Measurements from ENCODE around the gene SRM.

The SRM gene

DNA sequence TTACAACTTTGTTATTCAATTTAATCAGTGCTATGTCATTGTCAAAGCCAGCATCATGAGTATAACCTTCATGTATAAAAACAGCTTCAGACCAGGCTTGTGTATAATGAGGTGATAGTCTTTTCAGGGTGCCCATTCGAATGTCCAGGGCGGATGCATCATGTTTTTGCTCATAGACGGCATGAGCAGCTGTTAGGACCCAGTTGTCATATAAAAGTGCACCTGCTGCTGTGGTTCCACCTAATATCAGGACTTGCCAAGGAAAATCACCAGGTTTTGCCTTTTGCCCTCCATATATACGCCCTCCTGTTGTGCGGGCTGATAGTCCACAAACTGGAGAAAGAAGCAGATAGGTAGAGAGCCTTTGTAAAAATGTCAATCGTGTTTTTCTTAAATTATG, 32.5 kb downstream of the SRM start (continued):
- TF ChIP-seq ZNF157 (tag by site-specific recombination; IDR thresholded peaks at IDR 0.05): no peak
- TF ChIP-seq GLIS2 (tag by site-specific recombination; IDR thresholded peaks at IDR 0.05): no peak
- TF ChIP-seq KLF1 (tag by site-specific recombination; IDR thresholded peaks at IDR 0.05): no peak
- TF ChIP-seq YY2 (tag by site-specific recombination; IDR thresholded peaks at IDR 0.05): no peak
- TF ChIP-seq, protein P1, sequence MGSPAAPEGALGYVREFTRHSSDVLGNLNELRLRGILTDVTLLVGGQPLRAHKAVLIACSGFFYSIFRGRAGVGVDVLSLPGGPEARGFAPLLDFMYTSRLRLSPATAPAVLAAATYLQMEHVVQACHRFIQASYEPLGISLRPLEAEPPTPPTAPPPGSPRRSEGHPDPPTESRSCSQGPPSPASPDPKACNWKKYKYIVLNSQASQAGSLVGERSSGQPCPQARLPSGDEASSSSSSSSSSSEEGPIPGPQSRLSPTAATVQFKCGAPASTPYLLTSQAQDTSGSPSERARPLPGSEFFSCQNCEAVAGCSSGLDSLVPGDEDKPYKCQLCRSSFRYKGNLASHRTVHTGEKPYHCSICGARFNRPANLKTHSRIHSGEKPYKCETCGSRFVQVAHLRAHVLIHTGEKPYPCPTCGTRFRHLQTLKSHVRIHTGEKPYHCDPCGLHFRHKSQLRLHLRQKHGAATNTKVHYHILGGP (tag by site-specific recombination; IDR thresholded peaks at IDR 0.05): no peak
- TF ChIP-seq, protein P2, sequence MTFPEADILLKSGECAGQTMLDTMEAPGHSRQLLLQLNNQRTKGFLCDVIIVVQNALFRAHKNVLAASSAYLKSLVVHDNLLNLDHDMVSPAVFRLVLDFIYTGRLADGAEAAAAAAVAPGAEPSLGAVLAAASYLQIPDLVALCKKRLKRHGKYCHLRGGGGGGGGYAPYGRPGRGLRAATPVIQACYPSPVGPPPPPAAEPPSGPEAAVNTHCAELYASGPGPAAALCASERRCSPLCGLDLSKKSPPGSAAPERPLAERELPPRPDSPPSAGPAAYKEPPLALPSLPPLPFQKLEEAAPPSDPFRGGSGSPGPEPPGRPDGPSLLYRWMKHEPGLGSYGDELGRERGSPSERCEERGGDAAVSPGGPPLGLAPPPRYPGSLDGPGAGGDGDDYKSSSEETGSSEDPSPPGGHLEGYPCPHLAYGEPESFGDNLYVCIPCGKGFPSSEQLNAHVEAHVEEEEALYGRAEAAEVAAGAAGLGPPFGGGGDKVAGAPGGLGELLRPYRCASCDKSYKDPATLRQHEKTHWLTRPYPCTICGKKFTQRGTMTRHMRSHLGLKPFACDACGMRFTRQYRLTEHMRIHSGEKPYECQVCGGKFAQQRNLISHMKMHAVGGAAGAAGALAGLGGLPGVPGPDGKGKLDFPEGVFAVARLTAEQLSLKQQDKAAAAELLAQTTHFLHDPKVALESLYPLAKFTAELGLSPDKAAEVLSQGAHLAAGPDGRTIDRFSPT (tag by site-specific recombination; IDR thresholded peaks at IDR 0.05): no peak
- no peak for TF ChIP-seq ZNF776 (tag by site-specific recombination; IDR thresholded peaks at IDR 0.05; ENCODE audit: borderline replicate concordance)

DNA sequence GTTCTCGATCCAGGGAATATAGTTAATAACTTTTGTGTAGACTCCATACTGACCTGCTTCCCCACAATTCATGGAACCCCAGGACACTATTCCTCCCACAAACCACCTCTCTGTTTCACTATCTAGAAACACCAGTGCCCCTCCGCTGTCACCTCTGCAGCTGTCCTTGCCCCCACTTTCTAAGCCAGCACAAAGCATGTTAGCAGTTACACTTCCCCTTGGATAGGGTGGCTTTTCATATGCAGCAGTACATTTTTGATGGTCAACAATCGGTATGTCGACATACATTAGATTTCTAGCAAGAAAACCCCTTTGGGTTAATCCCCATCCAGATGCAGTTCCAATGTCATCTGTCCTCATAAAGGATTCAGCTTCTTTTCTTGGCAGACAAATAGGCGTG, 32.9 kb downstream of the SRM start:
- no peaks in the 10 kb centered on the region for H3K4me1 ChIP-seq (ENCODE audit: control insufficient read depth, insufficient read depth, low read length)
- H3K36me3 ChIP-seq (ENCODE audit: control insufficient read depth in 2 of 2, insufficient read depth in 1 of 2, low read length in 2 of 2): peaks cover 16 to 77% of the 10 kb centered on the region in 2 experiments
- H3K27ac ChIP-seq (ENCODE audit: extremely low read depth, low read depth, low read length): no peak overlapping the region
- no peaks in the 10 kb centered on the region for H3K9me3 ChIP-seq (ENCODE audit: control insufficient read depth, insufficient read depth, low read depth, low read length)
- POLR2A ChIA-PET: no interaction called here
- TF ChIP-seq, protein P3, sequence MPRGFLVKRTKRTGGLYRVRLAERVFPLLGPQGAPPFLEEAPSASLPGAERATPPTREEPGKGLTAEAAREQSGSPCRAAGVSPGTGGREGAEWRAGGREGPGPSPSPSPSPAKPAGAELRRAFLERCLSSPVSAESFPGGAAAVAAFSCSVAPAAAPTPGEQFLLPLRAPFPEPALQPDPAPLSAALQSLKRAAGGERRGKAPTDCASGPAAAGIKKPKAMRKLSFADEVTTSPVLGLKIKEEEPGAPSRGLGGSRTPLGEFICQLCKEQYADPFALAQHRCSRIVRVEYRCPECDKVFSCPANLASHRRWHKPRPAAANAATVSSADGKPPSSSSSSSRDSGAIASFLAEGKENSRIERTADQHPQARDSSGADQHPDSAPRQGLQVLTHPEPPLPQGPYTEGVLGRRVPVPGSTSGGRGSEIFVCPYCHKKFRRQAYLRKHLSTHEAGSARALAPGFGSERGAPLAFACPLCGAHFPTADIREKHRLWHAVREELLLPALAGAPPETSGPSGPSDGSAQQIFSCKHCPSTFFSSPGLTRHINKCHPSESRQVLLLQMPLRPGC (tag by site-specific recombination; IDR thresholded peaks at IDR 0.05): no peak
- TF ChIP-seq, protein P4, sequence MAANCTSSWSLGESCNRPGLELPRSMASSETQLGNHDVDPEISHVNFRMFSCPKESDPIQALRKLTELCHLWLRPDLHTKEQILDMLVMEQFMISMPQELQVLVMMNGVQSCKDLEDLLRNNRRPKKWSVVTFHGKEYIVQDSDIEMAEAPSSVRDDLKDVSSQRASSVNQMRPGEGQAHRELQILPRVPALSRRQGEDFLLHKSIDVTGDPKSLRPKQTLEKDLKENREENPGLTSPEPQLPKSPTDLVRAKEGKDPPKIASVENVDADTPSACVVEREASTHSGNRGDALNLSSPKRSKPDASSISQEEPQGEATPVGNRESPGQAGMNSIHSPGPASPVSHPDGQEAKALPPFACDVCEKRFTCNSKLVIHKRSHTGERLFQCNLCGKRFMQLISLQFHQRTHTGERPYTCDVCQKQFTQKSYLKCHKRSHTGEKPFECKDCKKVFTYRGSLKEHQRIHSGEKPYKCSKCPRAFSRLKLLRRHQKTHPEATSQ (tag by site-specific recombination; IDR thresholded peaks at IDR 0.05): no peak
- TF ChIP-seq ZNF114 (tag by site-specific recombination; IDR thresholded peaks at IDR 0.05) (no peak), ZNF155 (tag by site-specific recombination; IDR thresholded peaks at IDR 0.05) (no peak), HOXD13 (CRISPR knock-in tag; IDR thresholded peaks at IDR 0.05; ENCODE audit: borderline replicate concordance) (no peak), ZNF10 (tag by site-specific recombination; IDR thresholded peaks at IDR 0.05) (no peak), ZNF37A (tag by site-specific recombination; IDR thresholded peaks at IDR 0.05) (no peak), ZNF335 (tag by site-specific recombination; conservative IDR thresholded peaks at IDR 0.05) (no peak), ZSCAN30 (tag by site-specific recombination; IDR thresholded peaks at IDR 0.05) (no peak), IKZF3 (tag by site-specific recombination; IDR thresholded peaks at IDR 0.05) (no peak), HOXC10 (CRISPR knock-in tag; IDR thresholded peaks at IDR 0.05) (no peak), ZNF302 (tag by site-specific recombination; IDR thresholded peaks at IDR 0.05; ENCODE audit: low read depth) (no peak)
- TF ChIP-seq, protein P5, sequence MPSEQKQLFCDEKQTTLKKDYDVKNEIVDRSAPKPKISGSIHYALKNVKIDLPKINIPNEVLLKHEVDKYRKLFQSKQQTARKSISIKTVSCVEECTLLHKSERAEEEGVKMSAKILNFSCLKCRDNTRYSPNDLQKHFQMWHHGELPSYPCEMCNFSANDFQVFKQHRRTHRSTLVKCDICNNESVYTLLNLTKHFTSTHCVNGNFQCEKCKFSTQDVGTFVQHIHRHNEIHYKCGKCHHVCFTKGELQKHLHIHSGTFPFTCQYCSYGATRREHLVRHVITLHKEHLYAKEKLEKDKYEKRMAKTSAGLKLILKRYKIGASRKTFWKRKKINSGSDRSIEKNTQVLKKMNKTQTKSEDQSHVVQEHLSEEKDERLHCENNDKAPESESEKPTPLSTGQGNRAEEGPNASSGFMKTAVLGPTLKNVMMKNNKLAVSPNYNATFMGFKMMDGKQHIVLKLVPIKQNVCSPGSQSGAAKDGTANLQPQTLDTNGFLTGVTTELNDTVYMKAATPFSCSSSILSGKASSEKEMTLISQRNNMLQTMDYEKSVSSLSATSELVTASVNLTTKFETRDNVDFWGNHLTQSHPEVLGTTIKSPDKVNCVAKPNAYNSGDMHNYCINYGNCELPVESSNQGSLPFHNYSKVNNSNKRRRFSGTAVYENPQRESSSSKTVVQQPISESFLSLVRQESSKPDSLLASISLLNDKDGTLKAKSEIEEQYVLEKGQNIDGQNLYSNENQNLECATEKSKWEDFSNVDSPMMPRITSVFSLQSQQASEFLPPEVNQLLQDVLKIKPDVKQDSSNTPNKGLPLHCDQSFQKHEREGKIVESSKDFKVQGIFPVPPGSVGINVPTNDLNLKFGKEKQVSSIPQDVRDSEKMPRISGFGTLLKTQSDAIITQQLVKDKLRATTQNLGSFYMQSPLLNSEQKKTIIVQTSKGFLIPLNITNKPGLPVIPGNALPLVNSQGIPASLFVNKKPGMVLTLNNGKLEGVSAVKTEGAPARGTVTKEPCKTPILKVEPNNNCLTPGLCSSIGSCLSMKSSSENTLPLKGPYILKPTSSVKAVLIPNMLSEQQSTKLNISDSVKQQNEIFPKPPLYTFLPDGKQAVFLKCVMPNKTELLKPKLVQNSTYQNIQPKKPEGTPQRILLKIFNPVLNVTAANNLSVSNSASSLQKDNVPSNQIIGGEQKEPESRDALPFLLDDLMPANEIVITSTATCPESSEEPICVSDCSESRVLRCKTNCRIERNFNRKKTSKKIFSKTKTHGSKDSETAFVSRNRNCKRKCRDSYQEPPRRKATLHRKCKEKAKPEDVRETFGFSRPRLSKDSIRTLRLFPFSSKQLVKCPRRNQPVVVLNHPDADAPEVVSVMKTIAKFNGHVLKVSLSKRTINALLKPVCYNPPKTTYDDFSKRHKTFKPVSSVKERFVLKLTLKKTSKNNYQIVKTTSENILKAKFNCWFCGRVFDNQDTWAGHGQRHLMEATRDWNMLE (tag by site-specific recombination; conservative IDR thresholded peaks at IDR 0.05; ENCODE audit: low read depth): no peak
- H3K4me3 ChIP-seq (ENCODE audit: low read depth, low read length): no peak overlapping the region
- CTCF ChIA-PET: interaction anchor here (2.4 kb wide), 1 partner anchor 11 kb away, joined by 14 read pairs; no protein-coding TSS in a partner anchor

Measured in HEK293 (cell line).